ENCODE data around the gene EN1. TPM values are rescaled to one million over a fixed set of nuclear protein-coding genes. Genes with fewer than 3 reads are reported as not detected.

EN1 gene
- total RNA-seq, 4 donors from 2014 or later, result 7.3 to 16.7 (median 11.8) TPM

DNA sequence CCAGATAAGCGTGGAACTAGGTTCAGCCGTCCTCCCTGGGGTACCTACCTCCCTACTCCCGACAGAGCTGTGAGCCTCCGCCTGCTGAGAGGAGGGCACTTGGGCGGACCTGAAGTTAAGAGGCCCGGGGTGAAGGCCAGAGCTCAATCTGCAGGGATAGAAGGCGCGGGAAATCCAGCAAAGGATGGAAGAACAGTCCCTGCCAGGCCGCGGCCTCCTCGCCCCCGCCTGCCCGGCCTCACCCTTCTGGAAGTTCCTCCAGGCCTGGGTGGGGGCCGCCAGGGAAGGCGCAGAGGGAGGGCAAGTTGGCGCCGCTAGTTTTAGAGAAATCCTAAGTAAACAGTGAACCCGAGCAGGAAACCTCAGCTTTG is 13.0 kb downstream of the EN1 start:
- Histone ChIP-seq H3K4me1 (peaks cover 32% of the 10 kb centered on the region), H3K9me3 (no peaks in the 10 kb centered on the region), H3K36me3 (no peaks in the 10 kb centered on the region), H3K27me3 (peaks cover 76% of the 10 kb centered on the region), H3K4me3 (peak overlapping the region; percentile 53), H3K27ac (peak overlapping the region; percentile 62)
- no peak for TF ChIP-seq POLR2AphosphoS5 (IDR thresholded peaks at IDR 0.05)
- no peak for TF ChIP-seq CTCF (IDR thresholded peaks at IDR 0.05)
- TF ChIP-seq POLR2A (IDR thresholded peaks at IDR 0.05), result no peak
- no peak for TF ChIP-seq EP300 (IDR thresholded peaks at IDR 0.05)
- peak; percentile 61 to 78 for DNase-seq (ENCODE audit: low spot score in 2 of 2)
- WGBS, result 27% methylated on average over 15 of the region's 18 CpGs

DNA sequence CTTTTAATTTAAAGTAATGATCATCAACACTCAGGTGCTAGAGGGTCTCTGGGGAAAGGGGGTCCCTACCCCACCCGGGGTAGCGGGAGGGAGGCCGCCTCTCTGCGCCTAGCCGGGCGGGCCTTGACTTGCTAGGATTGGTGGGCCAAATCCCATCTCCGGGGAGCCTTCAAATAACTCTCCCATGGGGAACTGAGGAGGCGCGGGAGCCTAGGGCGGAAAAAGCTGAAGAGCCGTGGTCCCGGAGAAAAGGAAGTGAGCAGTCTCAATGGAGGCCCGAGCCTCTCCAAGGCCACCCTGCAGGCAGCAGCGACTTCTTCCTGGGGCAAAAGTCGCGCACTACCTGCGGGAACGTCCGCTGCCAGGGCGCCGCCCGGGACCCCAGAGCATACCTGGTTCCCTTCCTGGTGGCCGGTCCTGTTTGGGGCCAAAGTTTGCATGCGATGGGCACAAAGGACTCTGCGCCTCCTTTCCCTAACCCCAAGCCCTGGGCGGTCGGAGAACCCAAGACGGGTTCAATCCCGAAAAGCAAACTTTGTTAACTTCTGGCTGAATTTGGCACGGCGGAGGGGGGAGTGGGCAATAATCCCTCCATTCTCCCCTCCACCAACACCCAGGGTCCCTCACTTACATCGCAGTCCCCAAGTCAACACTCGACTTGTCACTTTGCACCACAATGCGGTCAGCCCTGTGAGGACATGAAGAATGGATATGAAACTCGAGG is 13.6 kb downstream of the EN1 start:
- DNase-seq (ENCODE audit: low spot score in 2 of 2), result peak; percentile 56 to 70
- TF ChIP-seq EP300 (IDR thresholded peaks at IDR 0.05) (no peak), CTCF (IDR thresholded peaks at IDR 0.05) (no peak), POLR2A (IDR thresholded peaks at IDR 0.05) (no peak), POLR2AphosphoS5 (IDR thresholded peaks at IDR 0.05) (no peak)
- Histone ChIP-seq H3K9me3 (no peaks in the 10 kb centered on the region), H3K27me3 (peaks cover 77% of the 10 kb centered on the region), H3K4me3 (peak overlapping the region; percentile 53), H3K27ac (peak overlapping the region; percentile 62), H3K4me1 (peaks cover 32% of the 10 kb centered on the region), H3K36me3 (no peaks in the 10 kb centered on the region)
- WGBS, result 57% methylated on average over 27 of the region's 35 CpGs

GRCh38 chr2:118832791-118833715 is 14.4 kb downstream of the EN1 start:
- Histone ChIP-seq H3K9me3 (no peaks in the 10 kb centered on the region), H3K4me3 (peak overlapping the region; percentile 53), H3K27me3 (peaks cover 70% of the 10 kb centered on the region), H3K27ac (peak overlapping the region; percentile 67), H3K4me1 (peaks cover 32% of the 10 kb centered on the region), H3K36me3 (no peaks in the 10 kb centered on the region)
- DNase-seq (ENCODE audit: low spot score in 2 of 2), result peak; percentile 64 to 78
- 37% methylated on average over 24 of the region's 36 CpGs for WGBS
- TF ChIP-seq CTCF (IDR thresholded peaks at IDR 0.05) (no peak), EP300 (IDR thresholded peaks at IDR 0.05) (no peak), POLR2AphosphoS5 (IDR thresholded peaks at IDR 0.05) (no peak), POLR2A (IDR thresholded peaks at IDR 0.05) (no peak)

DNA sequence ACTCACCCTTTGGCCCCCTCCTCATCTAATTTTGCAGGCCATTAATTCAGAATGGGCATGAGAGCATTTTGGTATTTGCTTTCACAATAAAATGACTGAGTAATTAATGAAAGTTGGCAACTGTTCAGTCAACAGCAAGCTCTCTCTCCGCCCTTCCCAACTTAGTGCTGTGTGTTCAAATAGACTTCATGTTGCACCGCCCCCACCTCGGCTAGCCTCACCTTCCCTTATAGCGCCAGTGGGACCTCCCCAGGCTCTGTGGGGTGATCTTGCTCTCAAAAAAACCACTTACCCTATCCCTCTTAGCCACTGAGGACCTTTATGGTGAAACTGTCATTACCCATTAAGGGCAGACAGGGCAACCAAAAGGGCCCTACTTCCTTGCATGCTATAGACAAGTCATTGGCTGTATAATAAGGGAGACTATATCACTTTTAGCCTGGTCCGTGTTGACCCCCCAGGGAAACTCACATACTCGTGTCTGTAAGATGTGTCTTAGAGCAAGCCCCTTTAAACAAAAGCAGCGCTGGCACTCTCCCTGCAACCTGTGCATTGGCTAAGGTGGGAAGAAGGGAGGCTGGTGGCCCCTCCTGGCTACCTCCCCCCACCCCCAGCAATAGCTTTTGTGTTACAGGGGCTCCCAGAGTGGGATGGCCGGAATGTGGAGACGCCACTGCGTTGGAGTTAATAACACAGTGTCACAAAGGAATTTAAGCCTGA is 15.2 kb downstream of the EN1 start:
- H3K27ac ChIP-seq, result peak overlapping the region; percentile 67
- 27% methylated on average over 10 of the region's 10 CpGs for WGBS
- H3K27me3 ChIP-seq, result peaks cover 63% of the 10 kb centered on the region
- H3K9me3 ChIP-seq, result no peaks in the 10 kb centered on the region
- peaks cover 32% of the 10 kb centered on the region for H3K4me1 ChIP-seq
- H3K4me3 ChIP-seq, result no peak overlapping the region
- no peaks in the 10 kb centered on the region for H3K36me3 ChIP-seq
- no peak for TF ChIP-seq CTCF (IDR thresholded peaks at IDR 0.05)
- TF ChIP-seq EP300 (IDR thresholded peaks at IDR 0.05), result no peak
- DNase-seq (ENCODE audit: low spot score in 2 of 2), result peak; percentile 52 to 55
